ACC112 (cell line): ENCODE data around the gene DENND1A.

Source experiments
- H2AFZ ChIP-seq: fragments of 200-600 bp; sonication (generic); one replicate; pipeline ENCODE4 v1.6.0; 2017; ENCODE audit warnings: antibody characterized with exemption, low read length; ENCODE audit not compliant: unreplicated experiment
- H3K27ac ChIP-seq: fragments of 200-600 bp; sonication (generic); 2 replicates; pipeline ENCODE4 v1.5.1; 2014; ENCODE audit warnings: low read depth, mild to moderate bottlenecking, antibody characterized with exemption, low read length, moderate library complexity
- H3K27me3 ChIP-seq: fragments of 200-600 bp; sonication (generic); 2 replicates; pipeline ENCODE4 v1.6.1; 2014; ENCODE audit warnings: mild to moderate bottlenecking, antibody characterized with exemption, low read length, moderate library complexity, mixed read lengths; ENCODE audit not compliant: insufficient read depth
- H3K36me3 ChIP-seq: fragments of 200-600 bp; sonication (generic); 2 replicates; pipeline ENCODE4 v1.6.1; 2016; ENCODE audit warnings: mild to moderate bottlenecking, antibody characterized with exemption, low read length, moderate library complexity, mixed read lengths; ENCODE audit not compliant: insufficient read depth
- H3K4me1 ChIP-seq: fragments of 200-600 bp; sonication (generic); one replicate; pipeline ENCODE4 v1.6.1; 2016; ENCODE audit warnings: low read length, mixed read lengths; ENCODE audit not compliant: insufficient read depth, unreplicated experiment, control insufficient read depth
- H3K4me3 ChIP-seq: fragments of 200-600 bp; sonication (generic); 2 replicates; pipeline ENCODE4 v1.5.1; 2014; ENCODE audit warnings: mild to moderate bottlenecking, low read depth, low read length
- H3K79me2 ChIP-seq: fragments of 200-600 bp; sonication (generic); one replicate; pipeline ENCODE4 v1.6.0; 2016; ENCODE audit warnings: low read length; ENCODE audit not compliant: control insufficient read depth, unreplicated experiment, insufficient read depth

The DENND1A gene

DNA sequence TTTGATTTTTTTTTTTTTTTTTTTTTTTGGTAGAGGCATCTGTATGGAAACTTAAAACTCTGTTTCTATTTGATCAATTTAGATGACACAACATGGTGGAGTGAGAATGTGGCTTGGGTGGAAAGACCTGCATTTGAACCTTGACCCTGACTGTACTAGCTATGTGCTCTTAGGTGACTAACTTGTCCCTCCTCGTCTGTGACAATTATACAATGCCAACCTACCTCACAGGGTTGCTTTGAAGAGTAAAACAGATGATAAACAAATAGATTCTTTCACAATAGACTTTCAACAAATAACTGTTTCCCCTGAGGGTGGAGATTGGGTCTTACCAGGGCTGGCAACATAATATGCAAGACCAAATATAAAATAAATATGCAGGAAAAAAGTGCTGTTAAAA lies 464.6 kb downstream of the DENND1A start:
- H3K4me3 ChIP-seq, result no peak overlapping the region
- H2AFZ ChIP-seq, result no peak overlapping the region
- H3K27me3 ChIP-seq, result no peaks in the 10 kb centered on the region
- no peaks in the 10 kb centered on the region for H3K79me2 ChIP-seq
- no peaks in the 10 kb centered on the region for H3K4me1 ChIP-seq
- no peak overlapping the region for H3K27ac ChIP-seq
- H3K36me3 ChIP-seq, result no peaks in the 10 kb centered on the region

DNA sequence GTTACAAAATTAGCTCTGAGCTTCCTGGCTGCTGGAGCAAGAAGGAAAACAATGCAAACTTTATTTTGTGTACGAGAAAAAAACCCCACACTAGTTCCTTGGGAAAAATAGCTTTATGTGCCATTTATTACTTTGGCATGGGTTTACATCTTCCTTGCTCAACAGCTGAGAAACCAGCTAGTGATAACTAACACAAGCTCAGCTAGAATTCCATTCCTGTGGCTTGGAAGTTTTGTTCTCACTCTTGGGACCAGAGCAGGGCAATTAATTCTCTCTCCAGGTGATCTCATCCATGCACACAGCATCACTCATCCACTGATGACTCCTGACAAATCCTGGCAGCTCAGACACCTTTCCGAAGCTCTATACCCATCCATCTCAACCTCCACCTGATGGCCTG lies 469.8 kb downstream of the DENND1A start:
- H3K36me3 ChIP-seq, result no peaks in the 10 kb centered on the region
- H2AFZ ChIP-seq, result no peak overlapping the region
- H3K27me3 ChIP-seq, result no peaks in the 10 kb centered on the region
- H3K4me1 ChIP-seq, result no peaks in the 10 kb centered on the region
- no peak overlapping the region for H3K27ac ChIP-seq
- H3K79me2 ChIP-seq, result no peaks in the 10 kb centered on the region
- H3K4me3 ChIP-seq, result no peak overlapping the region

DNA sequence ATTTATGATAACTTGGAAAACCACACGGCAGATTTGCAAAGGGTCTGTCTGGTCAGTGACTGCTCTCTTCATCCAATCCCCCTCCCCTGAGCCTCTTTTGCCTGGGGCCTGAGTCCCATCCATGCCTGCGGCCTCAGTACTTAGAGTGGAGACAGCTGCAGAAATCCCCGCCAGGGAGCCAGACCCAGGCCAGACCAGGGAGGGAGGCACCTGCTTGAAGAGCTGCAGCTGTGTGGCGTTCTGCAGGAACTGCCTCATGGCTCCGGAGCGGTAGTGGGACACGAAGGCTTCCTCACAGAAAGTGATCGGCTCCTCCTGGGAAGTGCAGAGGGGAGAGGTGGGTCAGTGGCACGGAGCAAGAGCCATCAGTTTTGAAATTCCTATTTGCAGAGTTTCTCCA lies 472.3 kb downstream of the DENND1A start:
- Histone ChIP-seq H2AFZ (no peak overlapping the region), H3K27ac (no peak overlapping the region), H3K27me3 (no peaks in the 10 kb centered on the region), H3K4me3 (no peak overlapping the region), H3K4me1 (no peaks in the 10 kb centered on the region), H3K36me3 (no peaks in the 10 kb centered on the region), H3K79me2 (no peaks in the 10 kb centered on the region)

- Histone ChIP-seq H3K27ac (no peak overlapping the region), H3K27me3 (no peaks in the 10 kb centered on the region), H3K4me3 (no peak overlapping the region), H3K79me2 (no peaks in the 10 kb centered on the region), H3K4me1 (no peaks in the 10 kb centered on the region), H2AFZ (no peak overlapping the region), H3K36me3 (no peaks in the 10 kb centered on the region)
Observed at GRCh38 chr9:123456011-123456410, 473.9 kb downstream of the DENND1A start.

DNA sequence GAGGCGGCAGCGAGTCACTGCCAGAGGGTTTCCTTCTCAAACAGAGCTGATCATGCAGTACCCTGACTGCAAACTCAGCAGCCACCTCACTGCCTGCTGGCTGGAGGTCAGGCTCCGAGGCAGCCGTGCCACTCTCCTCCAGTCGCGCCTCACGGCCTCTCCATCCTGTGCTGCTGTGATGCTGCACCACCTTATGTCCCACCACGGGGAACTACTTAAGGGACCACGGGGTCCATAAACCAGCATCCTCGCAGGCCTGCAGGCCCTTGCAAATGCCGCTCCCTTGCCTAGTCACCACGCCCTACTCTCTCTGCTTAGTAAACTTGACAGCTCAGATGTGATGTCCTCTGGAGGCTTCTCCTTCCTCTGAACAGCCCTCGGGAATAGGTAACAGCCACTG lies 474.7 kb downstream of the DENND1A start:
- H2AFZ ChIP-seq, result no peak overlapping the region
- H3K36me3 ChIP-seq, result no peaks in the 10 kb centered on the region
- no peaks in the 10 kb centered on the region for H3K27me3 ChIP-seq
- H3K79me2 ChIP-seq, result no peaks in the 10 kb centered on the region
- H3K4me1 ChIP-seq, result no peaks in the 10 kb centered on the region
- H3K27ac ChIP-seq, result no peak overlapping the region
- no peak overlapping the region for H3K4me3 ChIP-seq

GRCh38 chr9:123454361-123454760 lies 475.6 kb downstream of the DENND1A start:
- Histone ChIP-seq H2AFZ (no peak overlapping the region), H3K27ac (no peak overlapping the region), H3K4me1 (no peaks in the 10 kb centered on the region), H3K36me3 (no peaks in the 10 kb centered on the region), H3K27me3 (no peaks in the 10 kb centered on the region), H3K79me2 (no peaks in the 10 kb centered on the region), H3K4me3 (no peak overlapping the region)

DNA sequence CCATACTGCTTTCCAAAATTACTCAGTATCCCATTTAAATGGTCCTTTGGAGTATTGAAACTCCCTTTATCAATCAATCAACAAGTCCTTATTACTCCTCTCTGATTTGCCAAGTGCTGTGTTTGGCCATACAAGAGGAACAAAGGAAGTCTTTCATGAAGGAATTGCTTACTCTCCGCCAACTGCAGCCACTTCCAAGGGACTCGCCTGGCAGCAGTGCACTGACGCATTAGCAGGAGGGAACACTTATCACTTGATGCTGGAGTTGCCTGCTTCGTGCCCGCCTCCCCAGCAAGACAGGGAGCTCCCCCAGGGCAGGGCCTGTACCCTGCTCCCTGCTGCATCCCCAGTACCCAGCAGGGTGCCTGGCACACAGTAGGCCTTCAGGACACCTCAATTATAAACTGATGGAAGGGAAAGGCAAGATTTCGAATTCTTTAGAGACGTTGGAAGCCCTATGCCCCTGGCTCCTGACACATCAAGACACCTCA lies 476.1 kb downstream of the DENND1A start:
- Histone ChIP-seq H3K36me3 (no peaks in the 10 kb centered on the region), H3K27ac (no peak overlapping the region), H3K27me3 (no peaks in the 10 kb centered on the region), H2AFZ (no peak overlapping the region), H3K4me3 (no peak overlapping the region), H3K4me1 (no peaks in the 10 kb centered on the region), H3K79me2 (no peaks in the 10 kb centered on the region)

- H3K79me2 ChIP-seq, result no peaks in the 10 kb centered on the region
- no peak overlapping the region for H3K27ac ChIP-seq
- no peak overlapping the region for H3K4me3 ChIP-seq
- no peaks in the 10 kb centered on the region for H3K4me1 ChIP-seq
- H3K27me3 ChIP-seq, result no peaks in the 10 kb centered on the region
- H3K36me3 ChIP-seq, result no peaks in the 10 kb centered on the region
- no peak overlapping the region for H2AFZ ChIP-seq
Observed at GRCh38 chr9:123453076-123453667, 476.8 kb downstream of the DENND1A start.

DNA sequence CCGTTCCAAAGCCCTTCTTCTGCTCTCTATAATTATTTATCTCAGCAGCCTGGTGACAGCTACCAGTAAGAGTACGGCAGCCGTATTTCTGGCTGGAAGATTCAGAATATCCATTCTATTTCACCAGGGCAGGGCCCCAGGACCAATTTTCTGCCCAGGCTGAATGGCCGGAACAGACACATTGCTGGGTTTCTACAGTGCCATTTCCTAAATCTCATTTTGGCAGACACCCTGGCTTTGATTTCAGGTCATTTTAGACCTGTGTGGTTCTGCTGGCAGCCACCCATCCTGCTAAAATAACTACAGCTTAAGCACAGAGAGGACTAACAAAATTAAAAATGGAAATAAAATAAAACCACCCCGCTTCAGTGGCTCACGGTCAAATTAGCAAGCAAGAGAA lies 478.9 kb downstream of the DENND1A start:
- H3K27ac ChIP-seq, result no peak overlapping the region
- no peaks in the 10 kb centered on the region for H3K36me3 ChIP-seq
- no peak overlapping the region for H3K4me3 ChIP-seq
- H2AFZ ChIP-seq, result no peak overlapping the region
- H3K27me3 ChIP-seq, result no peaks in the 10 kb centered on the region
- H3K79me2 ChIP-seq, result no peaks in the 10 kb centered on the region
- H3K4me1 ChIP-seq, result no peaks in the 10 kb centered on the region

DNA sequence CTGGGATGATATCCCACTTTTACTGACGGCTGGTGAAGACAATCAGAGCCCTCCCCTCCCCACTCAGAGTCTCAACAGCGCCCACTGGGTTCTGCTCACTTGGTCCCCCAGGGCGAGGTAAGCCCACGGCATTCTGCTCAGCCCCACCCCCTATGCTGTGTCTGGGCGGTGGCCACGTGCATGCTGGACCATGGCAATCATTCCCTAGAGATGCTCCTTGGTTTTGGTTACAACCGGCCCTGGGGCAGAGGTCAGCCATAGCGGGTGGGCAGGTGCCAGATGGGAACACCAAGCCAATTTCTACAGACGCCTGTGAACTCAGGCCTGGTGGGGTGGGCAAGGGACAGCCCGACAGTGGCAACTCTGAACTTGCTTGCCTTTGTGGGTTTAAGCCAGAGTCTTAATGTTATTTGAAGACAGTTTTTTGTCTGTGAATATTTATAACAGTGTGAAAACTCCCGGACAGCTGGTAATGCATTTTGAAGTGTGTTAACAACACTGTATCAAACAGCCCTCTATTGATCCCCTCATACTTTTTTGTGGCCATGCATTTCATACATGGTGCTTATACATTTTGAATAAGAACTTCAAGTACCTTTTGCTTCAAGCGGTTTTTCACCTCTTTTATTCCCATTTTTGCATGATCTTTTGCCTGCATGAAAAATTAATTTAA lies 479.7 kb downstream of the DENND1A start:
- Histone ChIP-seq H3K36me3 (no peaks in the 10 kb centered on the region), H3K4me3 (no peak overlapping the region), H3K79me2 (no peaks in the 10 kb centered on the region), H2AFZ (no peak overlapping the region), H3K4me1 (no peaks in the 10 kb centered on the region), H3K27me3 (no peaks in the 10 kb centered on the region), H3K27ac (no peak overlapping the region)

- Histone ChIP-seq H3K27me3 (no peaks in the 10 kb centered on the region), H3K4me3 (no peak overlapping the region), H3K27ac (no peak overlapping the region), H3K4me1 (no peaks in the 10 kb centered on the region), H3K79me2 (no peaks in the 10 kb centered on the region), H3K36me3 (no peaks in the 10 kb centered on the region), H2AFZ (no peak overlapping the region)
Observed at GRCh38 chr9:123447934-123448646, 481.8 kb downstream of the DENND1A start.
